B cell (primary cell): Measurements from ENCODE around the gene ANKRD29. TPM values are rescaled to one million over a fixed set of nuclear protein-coding genes. Genes with fewer than 3 reads are reported as not detected.

ENCODE experiments used
- ATAC-seq: fragments of 200-7000 bp; cut with Tn5 transposase; one replicate; pipeline ENCODE4 v1.10.0; 2021; ENCODE audit warnings: low read depth, mild to moderate bottlenecking, moderate number of reproducible peaks, moderate library complexity
- CTCF ChIA-PET: fragments of 350-600 bp; sonication (Branson Sonifier 250); formaldehyde crosslinking; loops from one replicate; lab custom pipeline; 2021; ENCODE audit warnings: antibody characterized with exemption, inconsistent platforms; lab: Charles Lee
- POLR2A ChIA-PET: fragments of 350-600 bp; sonication (Branson Sonifier 250); formaldehyde crosslinking; loops from one replicate; lab custom pipeline; 2021; ENCODE audit warnings: antibody characterized with exemption; lab: Charles Lee
- DNase-seq: peaks from one replicate; pipeline ENCODE4 v3.0.0; 2013
- H2AFZ ChIP-seq: 2 replicates; pipeline ENCODE4 v1.6.1; 2012; ENCODE audit warnings: mild to moderate bottlenecking, low read depth, low read length; ENCODE audit not compliant: insufficient read depth, poor library complexity, severe bottlenecking
- H3K27ac ChIP-seq, 2 donors: 1 replicate in 1 of 2; 2 replicates in 1 of 2; pipeline ENCODE4 v1.5.1; 2012 to 2013; ENCODE audit warnings: low read length in 2 of 2, mild to moderate bottlenecking in 2 of 2, moderate library complexity in 1 of 2
- H3K27me3 ChIP-seq, 4 experiments: fragments of 200-600 bp in 1 of 4; sonication (generic) in 1 of 4; replicated peaks in 1 of 4; 1 replicate in 2 of 4; 2 replicates in 2 of 4; pipeline versions ENCODE4 v1.6.1 to v1.7.0; 2013 to 2016; ENCODE audit warnings: low read length in 3 of 4, mild to moderate bottlenecking in 2 of 4, mixed read lengths in 1 of 4, moderate library complexity in 1 of 4; ENCODE audit not compliant: insufficient read depth in 4 of 4, control insufficient read depth in 3 of 4; ENCODE audit errors: control extremely low read depth in 1 of 4
- H3K36me3 ChIP-seq, 2 experiments: replicated peaks in 1 of 2; 1 replicate in 1 of 2; 2 replicates in 1 of 2; pipeline versions ENCODE4 v1.6.1 to v1.7.1; 2013; ENCODE audit warnings: low read length in 1 of 2; ENCODE audit not compliant: insufficient read depth in 2 of 2, control insufficient read depth in 1 of 2; ENCODE audit errors: control extremely low read depth in 1 of 2, extremely low read depth in 1 of 2
- H3K4me1 ChIP-seq, 2 donors: fragments of 200-600 bp in 1 of 2; sonication (generic) in 1 of 2; 1 replicate in 1 of 2; 2 replicates in 1 of 2; pipeline versions ENCODE4 v1.5.1 to v1.6.1; 2013 to 2017; ENCODE audit warnings: low read length in 2 of 2; ENCODE audit not compliant: control insufficient read depth in 2 of 2, insufficient read depth in 2 of 2
- H3K4me2 ChIP-seq: replicated peaks from 2 replicates; pipeline ENCODE3; 2012; ENCODE audit warnings: mild to moderate bottlenecking, low read depth, low read length; ENCODE audit not compliant: poor library complexity, severe bottlenecking
- H3K4me3 ChIP-seq, 5 experiments: fragments of 200-600 bp in 1 of 5; sonication (generic) in 1 of 5; 1 replicate in 3 of 5; 2 replicates in 2 of 5; pipeline versions ENCODE4 v1.5.1 to v1.7.0; 2011 to 2016; ENCODE audit warnings: low read length in 4 of 5, mild to moderate bottlenecking in 4 of 5, low read depth in 2 of 5, control low read depth in 1 of 5, moderate library complexity in 1 of 5; ENCODE audit not compliant: insufficient read depth in 1 of 5; ENCODE audit errors: control extremely low read depth in 1 of 5, extremely low read depth in 1 of 5
- H3K79me2 ChIP-seq: fragments of 200-600 bp; sonication (generic); one replicate; pipeline ENCODE4 v1.6.0; 2016; ENCODE audit warnings: low read length; ENCODE audit not compliant: control insufficient read depth, insufficient read depth
- H3K9ac ChIP-seq: fragments of 200-600 bp; sonication (generic); 2 replicates; pipeline ENCODE4 v1.6.1; 2017; ENCODE audit warnings: mild to moderate bottlenecking, low read length, moderate library complexity
- H3K9me3 ChIP-seq, 3 donors: one replicate each; pipeline versions ENCODE4 v1.6.1 to v1.7.1; 2013; ENCODE audit warnings: low read length in 2 of 3; ENCODE audit not compliant: control insufficient read depth in 2 of 3, insufficient read depth in 1 of 3; ENCODE audit errors: control extremely low read depth in 1 of 3
- H4K20me1 ChIP-seq: 2 replicates; pipeline ENCODE4 v1.6.0; 2012; ENCODE audit warnings: mild to moderate bottlenecking, low read length; ENCODE audit not compliant: insufficient read depth, control insufficient read depth, poor library complexity, severe bottlenecking
- H3K27ac Mint-ChIP-seq: one replicate; pipeline ENCODE4 v1.8.0; 2021; ENCODE audit warnings: mixed read lengths
- H3K27me3 Mint-ChIP-seq: one replicate; pipeline ENCODE4 v1.8.0; 2021; ENCODE audit warnings: mixed read lengths
- H3K4me1 Mint-ChIP-seq: one replicate; pipeline ENCODE4 v1.8.0; 2021; ENCODE audit warnings: mixed read lengths
- H3K4me3 Mint-ChIP-seq: one replicate; pipeline ENCODE4 v1.8.0; 2021; ENCODE audit warnings: mixed read lengths
- H3K9me3 Mint-ChIP-seq: one replicate; pipeline ENCODE4 v1.8.0; 2022; ENCODE audit warnings: mixed read lengths; ENCODE audit not compliant: insufficient read depth
- CTCF ChIP-seq: fragments of 200-600 bp; IDR thresholded peaks from one replicate; pipeline ENCODE4 v1.8.0; 2022; ENCODE audit warnings: antibody characterized with exemption, mild to moderate bottlenecking
- EZH2 ChIP-seq: IDR thresholded peaks from 2 replicates; pipeline ENCODE4 v1.6.1; 2012; ENCODE audit warnings: borderline replicate concordance, low read depth, mild to moderate bottlenecking, moderate library complexity, low read length; ENCODE audit not compliant: insufficient read depth, poor library complexity, severe bottlenecking
- whole genome bisulfite sequencing: methylation state at CpG from one replicate; pipeline ENCODE4 v1.1.5; 2013; ENCODE audit warnings: missing lambda C conversion rate; ENCODE audit not compliant: insufficient coverage; 5-methylcytosine and 5-hydroxymethylcytosine counted together
- intact Hi-C: fragments of 100-400 bp; cut with micrococcal nuclease; formaldehyde crosslinking; loops from one replicate; pipeline ENCODE4 v1.10.0; 2022
- polyA plus RNA-seq: library from polyadenylated mRNA; depleted of rRNA; stranded (reverse); fragments of >200 nt; gene quantifications from 2 replicates; pipeline ENCODE4 v1.2.3, GENCODE V29; 2012
- total RNA-seq, 2 donors: library from RNA; stranded (reverse); fragments of 120-200 nt in 1 of 2; gene quantifications; 1 replicate in 1 of 2; 2 replicates in 1 of 2; pipeline versions ENCODE4 v1.2.3 to v1.2.4, GENCODE V29; 2013 to 2022

The ANKRD29 gene
- total and polyA plus RNA-seq, 2 donors (not counting 1 experiment from before 2014, with no cell fraction given), result not detected

- Mint-ChIP-seq H3K4me1 (no peaks in the 10 kb centered on the region), H3K27ac (no peak overlapping the region), H3K4me3 (no peak overlapping the region), H3K27me3 (peaks cover 25% of the 10 kb centered on the region), H3K9me3 (no peaks in the 10 kb centered on the region)
- no peaks in the 10 kb centered on the region for H4K20me1 ChIP-seq
- H3K4me3 ChIP-seq, result no peak overlapping the region
- no CpG with 5 or more reads among the region's 2 CpGs for WGBS
- intact Hi-C loops, result no loop called here
- no peaks in the 10 kb centered on the region for H3K4me1 ChIP-seq
- DNase-seq, result no peak
- peaks cover 0 to 17% (median 3%) of the 10 kb centered on the region in 3 donors for H3K9me3 ChIP-seq
- no peak overlapping the region for H3K9ac ChIP-seq
- no peak overlapping the region for H3K27ac ChIP-seq
- no peaks in the 10 kb centered on the region for H3K79me2 ChIP-seq
- H3K4me2 ChIP-seq, result no peak overlapping the region
- no peak for ATAC-seq
- H2AFZ ChIP-seq, result no peak overlapping the region
- no peak for TF ChIP-seq CTCF
- no peak for TF ChIP-seq EZH2
- no peaks in the 10 kb centered on the region for H3K36me3 ChIP-seq
- ChIA-PET POLR2A (no interaction called here), CTCF (no interaction called here)
- peaks cover 0 to 2% (median 0%) of the 10 kb centered on the region in 4 experiments for H3K27me3 ChIP-seq
Measured at GRCh38 chr18:23643815-23644490, 18.8 kb downstream of the ANKRD29 start.

GRCh38 chr18:23641937-23642666 is 20.6 kb downstream of the ANKRD29 start:
- intact Hi-C loops, result no loop called here
- no peak overlapping the region for H3K4me3 Mint-ChIP-seq
- Histone ChIP-seq H3K9me3 (peaks cover 0 to 17% (median 3%) of the 10 kb centered on the region in 3 donors), H4K20me1 (no peaks in the 10 kb centered on the region), H3K27ac (no peak overlapping the region), H3K9ac (no peak overlapping the region), H2AFZ (no peak overlapping the region), H3K27me3 (peaks cover 0 to 2% (median 0%) of the 10 kb centered on the region in 4 experiments), H3K36me3 (no peaks in the 10 kb centered on the region), H3K79me2 (no peaks in the 10 kb centered on the region), H3K4me3 (no peak overlapping the region), H3K4me2 (no peak overlapping the region), H3K4me1 (no peaks in the 10 kb centered on the region)
- H3K9me3 Mint-ChIP-seq, result no peaks in the 10 kb centered on the region
- ATAC-seq (no peak), DNase-seq (no peak)
- no peaks in the 10 kb centered on the region for H3K4me1 Mint-ChIP-seq
- H3K27ac Mint-ChIP-seq, result no peak overlapping the region
- 97% methylated on average over 11 of the region's 11 CpGs for WGBS
- CTCF ChIA-PET, result interaction anchor here (1.4 kb wide), 1 partner anchor 13 kb away, joined by 3 read pairs; no protein-coding TSS in a partner anchor
- peaks cover 14% of the 10 kb centered on the region for H3K27me3 Mint-ChIP-seq
- TF ChIP-seq EZH2 (no peak), CTCF (no peak)
- POLR2A ChIA-PET, result no interaction called here
